NCI-H2029 treated with DMSO at 0.1 percent for 48 hours (cell line): ENCODE data around the gene ARHGAP1.

Source experiments
- DNase-seq: peaks from one replicate; lab custom pipeline; 2025; lab: John Stamatoyannopoulos, UW

The ARHGAP1 gene

DNA sequence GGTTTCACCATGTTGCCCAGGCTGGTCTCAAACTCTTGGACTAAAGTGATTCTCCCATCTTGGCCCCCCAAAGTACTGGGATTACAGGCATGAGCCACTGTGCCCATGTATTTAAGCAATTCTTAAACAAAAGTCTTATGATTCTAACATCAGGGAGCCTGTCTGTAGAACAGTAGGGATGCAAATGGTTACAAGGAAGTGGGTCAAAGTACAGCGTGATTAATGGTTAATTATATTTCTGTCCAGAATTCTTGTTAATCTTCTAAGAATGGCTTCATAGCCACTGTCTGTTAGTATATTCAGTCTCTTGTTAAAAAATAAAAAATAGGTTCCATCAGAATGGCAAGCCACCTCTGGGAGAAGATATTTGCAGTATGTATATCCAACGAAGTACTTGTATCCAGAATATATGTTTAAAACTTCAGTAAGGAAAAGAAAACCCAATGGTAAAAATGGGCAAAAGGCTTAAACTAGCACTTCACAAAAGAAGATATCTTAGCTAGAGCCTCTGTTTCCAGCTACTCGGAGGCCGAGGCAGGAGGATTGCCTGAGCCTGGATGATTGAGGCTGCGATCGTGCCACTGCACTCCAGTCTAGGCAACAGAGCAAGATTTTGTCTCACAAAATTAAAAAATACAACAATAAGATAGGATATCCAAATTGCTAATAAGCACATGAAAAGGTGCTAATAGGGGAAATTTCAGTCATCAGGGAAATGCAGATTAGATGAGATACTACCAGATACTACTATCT lies 60.2 kb downstream of the ARHGAP1 start:
- DNase-seq = no peak

DNA sequence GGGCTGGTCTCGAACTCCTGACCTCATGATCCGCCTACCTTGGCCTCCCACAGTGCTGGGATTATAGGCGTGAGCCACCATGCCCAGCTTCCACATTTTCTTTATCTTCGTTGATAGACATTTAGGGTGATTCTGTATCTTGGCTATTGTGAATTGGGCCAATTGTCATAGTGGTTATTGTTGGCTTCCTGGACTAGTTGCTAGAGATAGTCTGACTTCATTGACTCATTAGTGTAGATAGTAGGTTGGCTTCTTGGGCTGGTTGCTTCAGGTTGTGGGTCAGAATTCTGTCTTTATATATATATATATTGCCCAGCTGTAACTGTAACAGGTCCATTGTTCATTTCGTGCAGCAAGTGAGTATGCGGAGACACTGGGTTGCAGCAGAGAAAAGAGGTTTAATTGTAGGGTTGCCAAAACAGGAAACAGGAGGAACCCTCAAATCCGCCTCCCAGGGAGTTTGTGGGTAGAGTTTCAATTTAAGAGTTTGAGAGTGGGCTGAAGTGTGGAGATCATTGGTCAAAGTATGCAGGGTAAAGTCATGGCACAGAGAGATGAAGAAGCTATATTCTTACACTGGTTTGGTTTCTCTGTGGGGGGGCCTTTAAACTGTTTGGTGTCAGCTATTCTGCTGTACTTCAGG lies 61.1 kb downstream of the ARHGAP1 start:
- DNase-seq = no peak

DNA sequence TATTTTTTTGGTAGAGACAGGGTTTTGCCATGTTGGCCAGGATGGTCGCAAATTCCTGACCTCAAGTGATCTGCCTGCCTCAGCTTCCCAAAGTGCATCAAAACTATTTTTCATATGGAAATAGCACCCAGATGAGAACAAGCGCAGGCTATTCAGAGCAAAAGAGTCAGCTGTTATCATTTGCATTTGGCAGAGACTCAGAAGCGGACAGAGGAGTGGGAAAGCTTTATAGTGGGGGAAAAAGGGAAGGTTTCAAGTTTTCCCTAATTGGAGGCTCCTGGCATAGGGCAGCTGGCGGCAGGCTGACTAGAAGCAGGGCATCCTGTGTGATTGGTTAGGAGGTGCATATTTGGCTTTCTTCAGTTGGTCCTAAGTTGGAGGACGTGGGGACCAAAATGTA lies 62.9 kb downstream of the ARHGAP1 start:
- DNase-seq = no peak

DNA sequence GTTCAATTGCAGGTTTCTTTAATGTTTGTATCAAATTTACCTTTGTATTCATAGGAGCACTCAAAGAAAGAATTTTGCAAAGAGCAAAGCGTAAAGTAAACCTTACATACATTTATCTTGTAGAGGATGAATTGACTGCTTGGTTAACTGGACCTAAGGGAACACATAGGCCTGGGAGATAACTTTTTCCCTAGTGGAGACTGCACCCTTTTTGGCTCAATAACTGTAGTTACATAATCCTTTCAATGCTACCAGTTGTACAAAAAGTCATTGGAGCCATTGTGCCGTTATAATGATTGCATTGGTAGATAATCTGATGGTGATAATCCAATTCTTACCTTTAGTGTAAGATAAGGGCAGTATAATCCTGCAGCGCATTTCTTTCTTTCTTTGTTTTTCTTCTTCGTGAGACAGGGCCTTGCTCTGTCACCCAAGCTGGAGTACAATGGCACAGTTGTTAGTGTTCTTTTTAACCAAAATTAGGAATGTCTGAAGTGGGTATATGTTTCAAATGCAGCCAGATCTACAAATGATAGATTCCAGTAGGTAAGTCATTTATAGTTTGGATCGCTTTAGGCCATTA lies 64.8 kb downstream of the ARHGAP1 start:
- DNase-seq = no peak

DNA sequence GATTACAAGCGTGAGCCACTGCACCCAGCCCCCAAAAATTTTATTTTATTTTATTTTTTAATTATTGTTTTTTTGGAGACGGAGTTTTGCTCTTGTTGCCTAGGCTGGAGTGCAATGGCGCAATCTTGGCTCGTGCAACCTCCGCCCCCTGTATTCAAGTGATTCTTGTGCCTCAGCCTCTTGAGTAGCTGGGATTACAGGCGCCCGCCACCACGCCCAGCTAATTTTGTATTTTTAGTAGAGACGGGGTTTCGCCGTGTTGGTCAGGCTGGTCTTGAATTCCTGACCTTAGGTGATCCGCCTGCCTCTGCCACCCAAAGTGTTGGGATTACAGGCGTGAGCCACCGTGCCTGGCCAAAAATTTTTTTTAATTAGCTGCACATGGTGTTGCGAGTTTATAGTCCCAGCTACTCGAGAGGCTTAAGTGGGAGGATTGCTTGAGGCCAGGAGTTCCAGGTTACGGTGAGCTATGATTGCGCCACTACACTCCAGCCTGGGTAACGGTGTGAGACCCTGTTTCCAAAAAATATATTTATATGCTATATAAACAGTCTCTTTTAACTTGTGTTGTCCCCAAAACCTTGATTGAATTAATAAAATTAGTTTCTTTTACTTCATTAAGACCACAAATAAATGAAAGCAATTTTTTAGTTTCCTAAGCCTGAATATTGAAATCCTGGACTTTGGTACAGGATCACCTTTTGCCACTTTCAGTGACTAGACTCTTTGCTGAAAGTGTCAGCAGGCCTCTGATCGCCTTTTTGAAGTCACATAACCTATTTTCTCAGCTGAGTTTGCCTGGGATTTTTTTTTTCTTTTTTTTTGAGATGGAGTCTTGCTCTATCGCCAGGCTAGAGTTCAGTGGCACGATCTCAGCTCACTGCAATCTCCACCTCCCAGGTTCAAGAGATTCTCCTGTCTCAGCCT lies 66.9 kb downstream of the ARHGAP1 start:
- no peak for DNase-seq

DNA sequence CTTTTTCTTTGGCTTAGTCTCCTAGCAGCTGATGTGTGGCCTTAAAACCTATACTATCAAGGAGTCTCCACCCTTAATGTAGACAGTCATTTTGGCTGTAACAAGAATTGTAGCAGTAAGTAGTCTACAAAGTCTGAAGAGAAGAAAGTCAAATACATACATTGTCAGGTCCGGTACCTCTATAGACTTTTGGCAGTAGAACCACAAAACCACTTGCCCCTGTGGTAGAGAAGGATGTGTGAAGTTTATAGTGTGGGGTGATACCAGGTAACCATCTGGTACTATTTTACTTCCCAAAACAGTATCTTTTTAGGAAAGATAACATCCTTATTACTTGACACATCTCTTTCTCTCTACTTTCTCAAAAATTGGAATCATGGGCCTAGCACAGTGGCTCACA lies 67.9 kb downstream of the ARHGAP1 start:
- no peak for DNase-seq

DNA sequence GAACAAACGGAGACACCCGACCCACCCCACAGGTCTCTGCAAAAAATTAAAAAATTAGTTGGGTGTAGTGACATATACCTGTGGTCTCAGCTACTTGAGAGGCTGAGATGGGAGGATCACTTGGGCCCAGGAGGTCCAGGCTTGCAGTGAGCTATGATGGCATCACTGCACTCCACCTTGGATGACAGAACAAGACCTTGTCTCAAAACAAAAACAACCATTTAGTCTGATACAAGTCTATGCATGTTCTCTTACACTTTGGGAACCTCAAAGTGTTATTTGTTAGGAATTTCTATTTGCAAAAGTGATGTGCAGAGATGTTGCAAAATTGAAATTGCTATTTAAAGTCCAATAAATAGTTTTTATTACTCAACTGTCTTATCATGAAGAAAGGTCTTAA lies 68.7 kb downstream of the ARHGAP1 start:
- no peak for DNase-seq

DNA sequence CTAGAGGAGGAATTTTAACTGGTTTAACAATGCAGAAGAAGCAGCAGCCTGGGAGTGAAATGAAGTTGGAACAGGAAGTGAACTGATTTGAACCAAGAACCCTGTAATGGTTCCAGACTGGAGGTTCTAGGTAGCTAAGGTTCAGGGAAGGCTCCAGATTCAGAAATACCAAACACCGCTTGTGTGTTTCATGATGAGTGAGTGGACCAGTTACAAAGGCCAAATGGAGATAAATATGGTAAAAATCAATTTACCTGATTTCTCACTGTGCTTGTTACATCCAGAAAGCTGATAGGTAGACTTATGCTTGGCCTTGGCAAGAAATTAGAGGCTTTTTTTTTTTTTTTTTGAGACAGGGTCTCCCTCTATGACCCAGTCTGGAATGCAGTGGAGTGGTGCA lies 70.2 kb downstream of the ARHGAP1 start:
- no peak for DNase-seq

DNA sequence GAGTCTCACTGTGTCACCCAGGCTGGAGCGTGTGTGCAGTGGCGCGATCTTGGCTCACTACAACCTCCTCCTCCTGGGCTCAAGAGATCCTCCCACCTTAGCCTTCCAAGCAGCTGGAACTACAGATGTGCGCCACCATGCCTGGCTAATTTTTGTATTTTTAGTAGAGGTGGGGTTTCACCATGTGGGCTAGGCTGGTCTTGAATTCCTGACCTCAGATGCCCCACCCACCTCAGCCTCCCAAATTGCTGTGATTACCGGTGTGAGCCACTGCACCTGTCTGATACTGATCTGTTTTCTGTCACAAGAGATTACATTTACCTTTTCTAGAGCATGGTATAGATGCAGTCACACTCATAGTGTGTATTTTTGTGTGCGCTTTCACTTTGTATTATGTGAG lies 71.5 kb downstream of the ARHGAP1 start:
- no peak for DNase-seq
